ENCODE data around the gene GPR150.

GPR150 gene

GRCh38 chr5:95627971-95628810, 8.3 kb downstream of the GPR150 start:
- no peaks in the 10 kb centered on the region for H3K9me3 ChIP-seq (ENCODE audit: low read length)
- no peak overlapping the region for H3K27ac ChIP-seq (ENCODE audit: low read depth, low read length, poor library complexity, severe bottlenecking)
- H3K4me2 ChIP-seq (ENCODE audit: low read length) = no peak overlapping the region
- H2AFZ ChIP-seq (ENCODE audit: low read length) = no peak overlapping the region
- no peaks in the 10 kb centered on the region for H3F3A ChIP-seq (ENCODE audit: insufficient read depth, low read length)
- H3K79me2 ChIP-seq (ENCODE audit: insufficient read depth, low read length) = no peaks in the 10 kb centered on the region
- H3K9me2 ChIP-seq (ENCODE audit: low read depth, low read length) = no peaks in the 10 kb centered on the region
- H4K20me1 ChIP-seq (ENCODE audit: insufficient read depth, low read length) = no peaks in the 10 kb centered on the region
- no peak overlapping the region for H3K9ac ChIP-seq (ENCODE audit: low read length)
- no peaks in the 10 kb centered on the region for H3K27me3 ChIP-seq (ENCODE audit: insufficient read depth, low read length)
- no peak overlapping the region for H3K4me3 ChIP-seq (ENCODE audit: low read depth, low read length, poor library complexity, severe bottlenecking)
- no peaks in the 10 kb centered on the region for H3K4me1 ChIP-seq (ENCODE audit: insufficient read depth, low read length, severe bottlenecking)
- TF ChIP-seq EZH2 (IDR thresholded peaks at IDR 0.05; ENCODE audit: borderline replicate concordance, low read length) (no peak), CTCF (IDR thresholded peaks at IDR 0.05; ENCODE audit: low read length) (no peak)
- H3K36me3 ChIP-seq (ENCODE audit: insufficient read depth, low read length) = no peaks in the 10 kb centered on the region; the same call in 1 of the 2 replicates

GRCh38 chr5:95628933-95629332, 9.0 kb downstream of the GPR150 start:
- no peaks in the 10 kb centered on the region for H3K4me1 ChIP-seq (ENCODE audit: insufficient read depth, low read length, severe bottlenecking)
- no peaks in the 10 kb centered on the region for H3F3A ChIP-seq (ENCODE audit: insufficient read depth, low read length)
- H3K27ac ChIP-seq (ENCODE audit: low read depth, low read length, poor library complexity, severe bottlenecking) = no peak overlapping the region
- H3K4me2 ChIP-seq (ENCODE audit: low read length) = no peak overlapping the region
- H3K27me3 ChIP-seq (ENCODE audit: insufficient read depth, low read length) = no peaks in the 10 kb centered on the region
- no peak overlapping the region for H2AFZ ChIP-seq (ENCODE audit: low read length)
- H3K9me2 ChIP-seq (ENCODE audit: low read depth, low read length) = no peaks in the 10 kb centered on the region
- TF ChIP-seq CTCF (IDR thresholded peaks at IDR 0.05; ENCODE audit: low read length) (no peak), EZH2 (IDR thresholded peaks at IDR 0.05; ENCODE audit: borderline replicate concordance, low read length) (no peak)
- no peaks in the 10 kb centered on the region for H3K79me2 ChIP-seq (ENCODE audit: insufficient read depth, low read length)
- H4K20me1 ChIP-seq (ENCODE audit: insufficient read depth, low read length) = no peaks in the 10 kb centered on the region
- no peaks in the 10 kb centered on the region; the same call in 1 of the 2 replicates for H3K36me3 ChIP-seq (ENCODE audit: insufficient read depth, low read length)
- H3K9ac ChIP-seq (ENCODE audit: low read length) = no peak overlapping the region
- H3K9me3 ChIP-seq (ENCODE audit: low read length) = no peaks in the 10 kb centered on the region
- H3K4me3 ChIP-seq (ENCODE audit: low read depth, low read length, poor library complexity, severe bottlenecking) = no peak overlapping the region

GRCh38 chr5:95630394-95630917, 10.6 kb downstream of the GPR150 start:
- Histone ChIP-seq H3K79me2 (ENCODE audit: insufficient read depth, low read length) (no peaks in the 10 kb centered on the region), H3K4me1 (ENCODE audit: insufficient read depth, low read length, severe bottlenecking) (no peaks in the 10 kb centered on the region), H3K9me3 (ENCODE audit: low read length) (no peaks in the 10 kb centered on the region), H4K20me1 (ENCODE audit: insufficient read depth, low read length) (no peaks in the 10 kb centered on the region), H3K4me3 (ENCODE audit: low read depth, low read length, poor library complexity, severe bottlenecking) (no peak overlapping the region), H3F3A (ENCODE audit: insufficient read depth, low read length) (no peaks in the 10 kb centered on the region), H3K27ac (ENCODE audit: low read depth, low read length, poor library complexity, severe bottlenecking) (no peak overlapping the region), H3K27me3 (ENCODE audit: insufficient read depth, low read length) (no peaks in the 10 kb centered on the region), H3K4me2 (ENCODE audit: low read length) (no peak overlapping the region), H2AFZ (ENCODE audit: low read length) (no peak overlapping the region), H3K36me3 (ENCODE audit: insufficient read depth, low read length) (no peaks in the 10 kb centered on the region; the same call in 1 of the 2 replicates), H3K9me2 (ENCODE audit: low read depth, low read length) (no peaks in the 10 kb centered on the region), H3K9ac (ENCODE audit: low read length) (no peak overlapping the region)
- TF ChIP-seq CTCF (IDR thresholded peaks at IDR 0.05; ENCODE audit: low read length) (no peak), EZH2 (IDR thresholded peaks at IDR 0.05; ENCODE audit: borderline replicate concordance, low read length) (no peak)

Data from OCI-LY1 (cell line).